Suprapubic skin (tissue), 4 donors: Measurements from ENCODE around the gene NT5DC4. TPM values are rescaled to one million over a fixed set of nuclear protein-coding genes. Genes with fewer than 3 reads are reported as not detected.

ENCODE experiments used
- DNase-seq, 2 donors: peaks; one replicate each; pipeline ENCODE4 v3.0.0-alpha.2; 2019; ENCODE audit warnings: low spot score in 2 of 2
- H3K27ac ChIP-seq: fragments of 200-600 bp; sonication (generic); one replicate; pipeline ENCODE4 v1.5.1; 2019
- H3K27me3 ChIP-seq: fragments of 200-600 bp; sonication (generic); one replicate; pipeline ENCODE4 v1.5.1; 2019
- H3K36me3 ChIP-seq: fragments of 200-600 bp; sonication (generic); one replicate; pipeline ENCODE4 v1.5.1; 2019
- H3K4me1 ChIP-seq: fragments of 200-600 bp; sonication (generic); one replicate; pipeline ENCODE4 v1.5.1; 2019
- H3K4me3 ChIP-seq: fragments of 200-600 bp; sonication (generic); one replicate; pipeline ENCODE4 v1.5.1; 2019; ENCODE audit warnings: mild to moderate bottlenecking
- H3K9me3 ChIP-seq: fragments of 200-600 bp; sonication (generic); one replicate; pipeline ENCODE4 v1.5.1; 2019
- CTCF ChIP-seq, 2 donors: fragments of 200-600 bp in 1 of 2; fragments of 450-650 bp in 1 of 2; sonication (generic) in 1 of 2; IDR thresholded peaks; one replicate each; pipeline ENCODE4 v1.5.1; 2016 to 2019; ENCODE audit warnings: antibody characterized with exemption in 2 of 2, mild to moderate bottlenecking in 1 of 2, moderate library complexity in 1 of 2
- EP300 ChIP-seq: sonication (generic); formaldehyde crosslinking; IDR thresholded peaks from one replicate; pipeline ENCODE4 v1.6.1; 2017; ENCODE audit warnings: antibody characterized with exemption
- POLR2A ChIP-seq, 2 donors: fragments of 450-650 bp; IDR thresholded peaks; one replicate each; pipeline ENCODE4 v1.6.1; 2017; ENCODE audit warnings: antibody characterized with exemption in 2 of 2, mild to moderate bottlenecking in 2 of 2, moderate library complexity in 2 of 2
- POLR2AphosphoS5 ChIP-seq, 3 donors: sonication (generic); formaldehyde crosslinking; IDR thresholded peaks; one replicate each; pipeline ENCODE4 v1.6.1; 2017; ENCODE audit warnings: antibody characterized with exemption in 3 of 3
- WGBS: methylation state at CpG from one replicate; pipeline ENCODE4 v1.1.5; 2018; 5-methylcytosine and 5-hydroxymethylcytosine counted together
- total RNA-seq, 4 donors: library from RNA; depleted of rRNA; stranded (reverse); fragments of >200 nt; gene quantifications; one replicate each; pipeline ENCODE4 v1.1.0, GENCODE V29; 2016

NT5DC4 gene
- total RNA-seq, 4 donors from 2014 or later, result 4.2 TPM; not detected in 3

GRCh38 chr2:112733456-112733855, 12.6 kb downstream of the NT5DC4 start:
- no peaks in the 10 kb centered on the region for H3K27me3 ChIP-seq
- DNase-seq, result no peak
- no peak overlapping the region for H3K4me3 ChIP-seq
- no peak for TF ChIP-seq EP300
- no peak for TF ChIP-seq CTCF (IDR thresholded peaks at IDR 0.05)
- no peak for TF ChIP-seq POLR2A (IDR thresholded peaks at IDR 0.05)
- no peak for TF ChIP-seq POLR2AphosphoS5 (IDR thresholded peaks at IDR 0.05)
- H3K27ac ChIP-seq, result no peak overlapping the region
- no peaks in the 10 kb centered on the region for H3K9me3 ChIP-seq
- WGBS, result 72% methylated on average over 4 of the region's 4 CpGs
- no peaks in the 10 kb centered on the region for H3K36me3 ChIP-seq
- H3K4me1 ChIP-seq, result no peaks in the 10 kb centered on the region

- no peaks in the 10 kb centered on the region for H3K27me3 ChIP-seq
- no peak overlapping the region for H3K4me3 ChIP-seq
- H3K36me3 ChIP-seq, result no peaks in the 10 kb centered on the region
- DNase-seq, result no peak
- TF ChIP-seq POLR2AphosphoS5 (IDR thresholded peaks at IDR 0.05) (no peak), POLR2A (IDR thresholded peaks at IDR 0.05) (no peak), CTCF (IDR thresholded peaks at IDR 0.05) (no peak), EP300 (no peak)
- H3K4me1 ChIP-seq, result no peaks in the 10 kb centered on the region
- WGBS, result 83% methylated on average over 1 of the region's 1 CpG
- no peaks in the 10 kb centered on the region for H3K9me3 ChIP-seq
- no peak overlapping the region for H3K27ac ChIP-seq
Observed at GRCh38 chr2:112733871-112734270, 13.1 kb downstream of the NT5DC4 start.

GRCh38 chr2:112737542-112738232, 16.9 kb downstream of the NT5DC4 start:
- WGBS, result 74% methylated on average over 1 of the region's 1 CpG
- Histone ChIP-seq H3K27ac (no peak overlapping the region), H3K36me3 (no peaks in the 10 kb centered on the region), H3K27me3 (no peaks in the 10 kb centered on the region), H3K4me1 (peaks cover 8% of the 10 kb centered on the region), H3K4me3 (no peak overlapping the region), H3K9me3 (no peaks in the 10 kb centered on the region)
- TF ChIP-seq EP300, result no peak
- TF ChIP-seq POLR2A (IDR thresholded peaks at IDR 0.05), result no peak
- TF ChIP-seq CTCF (IDR thresholded peaks at IDR 0.05), result no peak
- no peak for TF ChIP-seq POLR2AphosphoS5 (IDR thresholded peaks at IDR 0.05)
- no peak for DNase-seq

- 62% methylated on average over 7 of the region's 7 CpGs for WGBS
- peaks cover 8% of the 10 kb centered on the region for H3K4me1 ChIP-seq
Observed at GRCh38 chr2:112740527-112740926, 19.7 kb downstream of the NT5DC4 start.

More at GRCh38 chr2:112740527-112740926, 19.7 kb downstream of the NT5DC4 start:
- no peaks in the 10 kb centered on the region for H3K27me3 ChIP-seq
- H3K36me3 ChIP-seq, result no peaks in the 10 kb centered on the region
- TF ChIP-seq POLR2A (IDR thresholded peaks at IDR 0.05), result no peak
- TF ChIP-seq POLR2AphosphoS5 (IDR thresholded peaks at IDR 0.05), result no peak
- TF ChIP-seq CTCF (IDR thresholded peaks at IDR 0.05), result no peak
- TF ChIP-seq EP300, result no peak
- no peaks in the 10 kb centered on the region for H3K9me3 ChIP-seq
- no peak overlapping the region for H3K4me3 ChIP-seq
- H3K27ac ChIP-seq, result no peak overlapping the region
- DNase-seq, result no peak
